Measurements from ENCODE around the gene GNB1L. TPM values are rescaled to one million over a fixed set of nuclear protein-coding genes. Genes with fewer than 3 reads are reported as not detected.
"Not testable (repeated sequence)": the region's sequence is repeated elsewhere in the genome, so short reads cannot be mapped to it uniquely, and the experiment has no call there.

GNB1L gene
- total and polyA plus RNA-seq, 5 donors = 2.1 to 4.9 (median 3.9) TPM

DNA sequence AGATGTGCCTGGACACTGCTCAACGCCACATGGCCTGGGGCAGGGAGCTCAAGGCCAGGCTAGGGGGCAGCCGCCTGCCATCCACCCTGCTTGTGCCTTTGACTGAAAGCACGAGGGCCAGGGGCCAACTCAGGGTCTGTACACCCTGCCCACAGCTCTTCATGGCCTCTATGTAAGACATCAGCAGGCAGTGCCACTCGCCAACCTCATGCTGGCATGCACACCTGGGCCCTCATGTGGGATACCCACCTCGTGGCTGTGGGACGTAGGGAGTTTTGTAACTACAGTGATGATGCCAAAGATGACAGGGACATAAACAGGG, 68.4 kb downstream of the GNB1L start:
- 87% methylated on average over 6 of the region's 6 CpGs for WGBS
- Histone ChIP-seq H3K4me1 (ENCODE audit: control insufficient read depth, insufficient read depth, low read length) (no peaks in the 10 kb centered on the region), H3K27me3 (ENCODE audit: control insufficient read depth, insufficient read depth) (no peaks in the 10 kb centered on the region), H3K4me3 (ENCODE audit: low read length) (no peak overlapping the region), H3K9me3 (ENCODE audit: control insufficient read depth, low read length) (no peaks in the 10 kb centered on the region), H3K27ac (ENCODE audit: low read length) (no peak overlapping the region)
- DNase-seq (peak in 1 of 3 donors; percentile 42), ATAC-seq (no peak)
- intact Hi-C loops (cut with DNase I) = no loop called here

DNA sequence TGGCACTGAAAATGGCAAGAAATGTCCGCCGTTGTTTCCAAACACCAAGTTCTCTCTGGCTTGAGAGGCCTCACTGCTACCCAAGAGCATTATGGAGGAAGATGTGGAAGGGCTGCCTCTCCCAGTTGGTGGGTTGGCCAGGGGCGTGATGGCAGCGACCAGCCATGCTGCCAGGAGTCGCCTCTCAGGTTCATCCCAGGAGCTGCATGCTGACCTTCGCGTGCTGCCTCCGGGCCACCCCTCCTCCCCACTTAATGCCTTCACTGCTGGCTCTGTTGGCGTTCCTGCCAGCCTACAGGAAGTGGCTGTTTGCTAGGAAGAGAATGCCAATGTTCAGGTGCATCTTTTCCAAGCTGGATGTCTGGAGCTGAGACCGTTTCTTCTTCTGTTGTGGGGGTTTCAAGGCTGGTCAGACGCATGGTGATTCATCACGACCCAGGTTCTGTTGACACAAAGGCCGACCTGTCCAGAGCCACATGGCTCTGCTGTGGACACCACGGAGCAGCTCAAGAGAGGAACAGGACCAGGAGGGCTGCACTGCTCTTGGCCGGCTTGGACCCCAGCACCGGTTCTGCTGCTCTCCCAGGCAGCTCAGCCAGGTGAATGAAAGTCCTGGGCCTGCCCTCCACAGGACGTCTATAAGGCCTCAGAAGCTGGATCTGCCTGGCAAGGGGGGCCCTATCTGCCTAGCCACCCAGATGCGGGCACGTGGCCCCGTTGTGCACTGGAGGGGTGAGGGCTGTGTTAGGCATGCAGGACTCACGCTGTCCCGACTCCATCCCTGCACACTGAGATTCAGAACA, 69.0 kb downstream of the GNB1L start:
- WGBS = 87% methylated on average over 22 of the region's 22 CpGs
- intact Hi-C loops (cut with DNase I) = no loop called here
- no peaks in the 10 kb centered on the region for H3K4me1 ChIP-seq (ENCODE audit: control insufficient read depth, insufficient read depth, low read length)

DNA sequence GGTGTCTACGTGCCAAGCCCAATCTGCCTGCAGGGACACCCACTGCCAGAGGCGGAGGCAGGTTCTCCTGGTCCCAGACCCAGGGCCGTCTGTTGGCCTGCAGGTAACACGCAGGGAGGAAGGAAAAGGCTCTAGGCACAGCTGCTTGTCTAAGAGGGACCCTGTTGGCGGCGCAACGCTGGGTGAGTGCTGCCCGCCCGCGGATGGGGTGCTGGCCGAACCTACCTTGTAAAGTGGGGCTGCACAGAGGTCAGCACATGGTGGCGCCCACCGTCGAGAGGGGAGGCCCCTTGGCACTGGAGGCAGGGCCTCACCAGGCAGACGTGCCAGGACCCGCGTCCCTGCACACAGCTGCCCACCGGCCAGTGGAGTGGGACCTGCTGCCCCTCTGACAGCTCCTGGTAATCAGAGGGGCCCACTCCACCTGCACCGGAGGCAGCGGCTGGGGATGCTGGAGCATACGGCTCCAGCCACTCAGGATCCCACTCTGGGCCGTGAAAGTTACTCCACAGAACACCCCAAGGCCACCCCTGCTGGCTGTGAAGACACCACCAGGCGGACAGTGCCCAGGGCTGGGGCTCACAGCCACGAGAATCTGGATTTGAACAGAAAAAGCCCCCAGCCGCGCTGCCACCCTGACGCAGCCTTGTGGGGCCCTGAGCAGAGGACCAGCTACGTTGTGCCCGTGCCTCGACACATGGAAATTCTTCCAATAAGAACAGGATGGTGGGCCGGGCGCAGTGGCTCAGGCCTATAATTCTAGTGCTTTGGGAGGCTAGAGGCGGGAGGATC, 70.1 kb downstream of the GNB1L start:
- ATAC-seq (no peak), DNase-seq (peak in 2 of 3 donors; percentile 7 to 31)
- H3K9me3 ChIP-seq (ENCODE audit: control insufficient read depth, low read length) = no peaks in the 10 kb centered on the region
- 92% methylated on average over 33 of the region's 33 CpGs for WGBS
- no peaks in the 10 kb centered on the region for H3K27me3 ChIP-seq (ENCODE audit: control insufficient read depth, insufficient read depth)
- H3K27ac ChIP-seq (ENCODE audit: low read length) = no peak overlapping the region
- H3K4me1 ChIP-seq (ENCODE audit: control insufficient read depth, insufficient read depth, low read length) = no peaks in the 10 kb centered on the region
- intact Hi-C loops (cut with DNase I) = no loop called here
- no peak overlapping the region for H3K4me3 ChIP-seq (ENCODE audit: low read length)

More for the DNA sequence above, 69.0 kb downstream of the GNB1L start:
- H3K27ac ChIP-seq (ENCODE audit: low read length) = no peak overlapping the region
- ATAC-seq (peak in 1 of 2 donors; percentile 22), DNase-seq (peak in 1 of 3 donors; percentile 10)
- H3K27me3 ChIP-seq (ENCODE audit: control insufficient read depth, insufficient read depth) = no peaks in the 10 kb centered on the region
- no peaks in the 10 kb centered on the region for H3K9me3 ChIP-seq (ENCODE audit: control insufficient read depth, low read length)
- H3K4me3 ChIP-seq (ENCODE audit: low read length) = no peak overlapping the region

DNA sequence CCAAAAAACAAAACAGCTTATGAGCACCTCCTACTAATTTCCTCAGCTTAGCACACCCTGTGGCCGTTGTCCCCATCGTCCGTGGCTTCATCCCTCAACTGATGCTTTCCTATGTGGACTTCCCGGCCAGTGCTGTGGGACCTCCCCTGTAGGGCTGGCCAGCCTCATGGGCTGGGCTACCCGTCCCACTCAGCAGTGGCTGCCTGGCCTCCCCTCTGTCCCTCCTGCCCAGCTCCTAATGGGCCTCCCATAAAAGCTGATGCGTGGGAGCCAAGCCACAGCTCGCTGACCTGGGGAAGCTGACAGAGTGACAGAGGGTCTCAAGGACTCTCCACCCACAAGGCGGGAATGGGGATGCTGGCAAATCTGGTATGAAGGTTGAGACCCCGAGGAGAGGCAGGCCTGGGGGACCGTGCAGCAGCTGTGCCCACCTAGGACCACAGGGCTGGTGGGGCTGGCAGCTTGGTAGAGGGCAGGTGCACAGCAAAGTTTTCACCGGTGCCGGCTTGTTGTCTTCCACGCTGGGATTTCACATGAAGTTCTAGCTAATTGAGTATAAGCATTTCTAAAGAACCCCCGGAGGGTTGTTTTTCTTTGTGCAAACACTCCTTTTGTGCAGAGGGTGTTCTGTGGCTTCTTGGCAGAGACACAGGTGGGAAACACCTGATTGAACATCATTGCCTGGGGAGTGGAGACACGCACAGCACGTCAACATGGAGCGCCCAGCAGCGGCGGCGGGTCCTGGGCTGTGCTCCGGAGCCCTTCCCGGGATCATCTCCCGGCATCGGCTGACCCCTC, 70.9 kb downstream of the GNB1L start:
- no peak for ATAC-seq
- no peak overlapping the region for H3K27ac ChIP-seq (ENCODE audit: low read length)
- no peak overlapping the region for H3K4me3 ChIP-seq (ENCODE audit: low read length)
- peak in 2 of 3 donors; percentile 2 to 22 for DNase-seq
- H3K4me1 ChIP-seq (ENCODE audit: control insufficient read depth, insufficient read depth, low read length) = no peaks in the 10 kb centered on the region
- intact Hi-C loops (cut with DNase I) = no loop called here
- H3K27me3 ChIP-seq (ENCODE audit: control insufficient read depth, insufficient read depth) = no peaks in the 10 kb centered on the region
- no peaks in the 10 kb centered on the region for H3K9me3 ChIP-seq (ENCODE audit: control insufficient read depth, low read length)
- WGBS = 81% methylated on average over 24 of the region's 24 CpGs

DNA sequence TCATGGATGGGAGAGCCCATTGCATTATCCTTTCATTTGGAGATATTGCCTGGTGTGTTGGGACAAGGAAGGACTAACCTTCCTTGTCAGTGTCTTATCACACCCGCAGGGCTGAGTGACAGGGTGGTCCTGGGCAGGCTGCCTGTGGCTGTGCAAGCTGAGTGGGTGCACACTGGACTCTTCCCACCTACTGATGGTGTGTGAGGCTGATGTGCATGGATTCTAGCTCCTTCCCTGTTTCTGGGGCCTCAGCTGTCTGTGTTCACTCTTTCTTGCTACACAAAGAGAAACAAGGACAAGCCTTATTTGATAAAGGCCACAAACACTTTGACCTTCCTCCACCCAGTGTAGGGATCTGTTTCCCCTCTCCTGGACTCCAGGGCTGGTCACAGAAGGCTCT, 72.1 kb downstream of the GNB1L start:
- Histone ChIP-seq H3K27me3 (ENCODE audit: control insufficient read depth, insufficient read depth) (no peaks in the 10 kb centered on the region), H3K4me1 (ENCODE audit: control insufficient read depth, insufficient read depth, low read length) (no peaks in the 10 kb centered on the region), H3K9me3 (ENCODE audit: control insufficient read depth, low read length) (no peaks in the 10 kb centered on the region), H3K27ac (ENCODE audit: low read length) (no peak overlapping the region), H3K4me3 (ENCODE audit: low read length) (no peak overlapping the region)
- intact Hi-C loops (cut with DNase I) = no loop called here
- WGBS = 69% methylated on average over 1 of the region's 1 CpG
- no peak for ATAC-seq
- DNase-seq = peak in 2 of 3 donors; percentile 5 to 31

DNA sequence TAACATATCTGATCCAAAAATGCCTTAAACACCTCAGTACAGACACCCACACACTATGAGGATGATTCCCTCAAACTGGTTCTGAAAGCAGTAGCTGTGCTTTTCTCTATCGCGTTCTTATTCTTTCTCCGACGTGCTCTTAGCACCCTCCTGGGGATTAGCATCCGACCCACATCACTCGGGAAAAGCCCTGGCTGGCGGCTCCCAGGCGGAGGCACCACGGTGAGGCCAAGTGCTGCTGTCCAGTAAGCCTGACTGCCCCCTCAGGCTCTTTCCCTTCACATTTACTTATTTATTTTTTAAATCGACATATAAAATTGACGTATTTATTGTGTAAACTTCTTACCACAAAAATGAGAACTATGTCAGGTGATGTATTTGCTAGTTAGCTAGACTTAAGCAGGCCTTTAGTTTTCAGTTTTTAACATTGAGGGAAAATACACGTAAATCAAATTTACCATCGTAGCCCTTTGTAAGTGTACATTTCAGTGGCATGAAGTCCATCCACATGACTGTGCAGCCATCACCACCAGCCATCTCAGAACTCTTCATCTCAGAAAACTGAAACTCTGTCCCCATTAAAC, 74.9 kb downstream of the GNB1L start:
- Histone ChIP-seq H3K27me3 (ENCODE audit: control insufficient read depth, insufficient read depth) (no peaks in the 10 kb centered on the region), H3K4me1 (ENCODE audit: control insufficient read depth, insufficient read depth, low read length) (no peaks in the 10 kb centered on the region), H3K4me3 (ENCODE audit: low read length) (no peak overlapping the region), H3K9me3 (ENCODE audit: control insufficient read depth, low read length) (no peaks in the 10 kb centered on the region), H3K27ac (ENCODE audit: low read length) (no peak overlapping the region)
- intact Hi-C loops (cut with DNase I) = no loop called here
- WGBS = 57% methylated on average over 13 of the region's 13 CpGs
- no peak for ATAC-seq
- peak in 2 of 3 donors; percentile 5 to 16 for DNase-seq

DNA sequence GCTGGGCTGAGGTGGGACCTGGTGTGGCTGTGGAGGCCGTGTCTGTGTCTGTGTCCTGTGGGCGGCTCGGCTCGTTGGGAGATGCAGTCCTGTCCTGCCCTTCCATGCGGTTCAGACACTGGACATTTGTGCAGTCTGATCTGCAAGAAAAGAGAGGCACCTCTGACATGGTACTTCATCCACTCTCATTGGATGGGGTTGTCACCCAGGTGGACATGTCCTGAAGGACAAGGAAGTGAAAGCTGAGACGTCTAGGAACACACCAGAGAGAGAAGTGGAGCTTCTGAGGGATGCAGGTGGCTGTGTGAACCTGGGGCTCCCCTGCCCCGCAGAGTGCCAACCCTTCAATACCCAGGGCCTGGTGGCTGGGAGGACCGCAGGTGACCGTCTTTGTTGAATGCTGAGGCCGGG, 75.7 kb downstream of the GNB1L start:
- Histone ChIP-seq H3K4me3 (ENCODE audit: low read length) (no peak overlapping the region), H3K27ac (ENCODE audit: low read length) (no peak overlapping the region), H3K9me3 (ENCODE audit: control insufficient read depth, low read length) (no peaks in the 10 kb centered on the region), H3K4me1 (ENCODE audit: control insufficient read depth, insufficient read depth, low read length) (no peaks in the 10 kb centered on the region), H3K27me3 (ENCODE audit: control insufficient read depth, insufficient read depth) (no peaks in the 10 kb centered on the region)
- no peak for ATAC-seq
- WGBS = 89% methylated on average over 10 of the region's 10 CpGs
- intact Hi-C loops (cut with DNase I) = no loop called here
- peak in 2 of 3 donors; percentile 2 to 30 for DNase-seq

DNA sequence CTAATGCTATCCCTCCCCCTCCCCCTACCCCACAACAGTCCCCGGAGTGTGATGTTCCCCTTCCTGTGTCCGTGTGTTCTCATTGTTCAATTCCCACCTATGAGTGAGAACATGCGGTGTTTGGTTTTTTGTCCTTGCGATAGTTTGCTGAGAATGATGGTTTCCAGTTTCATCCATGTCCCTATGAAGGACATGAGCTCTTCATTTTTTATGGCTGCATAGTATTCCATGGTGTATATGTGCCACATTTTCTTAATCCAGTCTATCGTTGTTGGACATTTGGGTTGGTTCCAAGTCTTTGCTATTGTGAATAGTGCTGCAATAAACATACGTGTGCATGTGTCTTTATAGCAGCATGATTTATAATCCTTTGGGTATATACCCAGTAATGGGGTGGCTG, 77.5 kb downstream of the GNB1L start:
- ATAC-seq; H3K27me3 ChIP-seq (ENCODE audit: control insufficient read depth, insufficient read depth); intact Hi-C loops (cut with DNase I); H3K4me1 ChIP-seq (ENCODE audit: control insufficient read depth, insufficient read depth, low read length); DNase-seq; H3K9me3 ChIP-seq (ENCODE audit: control insufficient read depth, low read length); H3K4me3 ChIP-seq (ENCODE audit: low read length); H3K27ac ChIP-seq (ENCODE audit: low read length): not testable (repeated sequence)
- 80% methylated on average over 6 of the region's 6 CpGs for WGBS

DNA sequence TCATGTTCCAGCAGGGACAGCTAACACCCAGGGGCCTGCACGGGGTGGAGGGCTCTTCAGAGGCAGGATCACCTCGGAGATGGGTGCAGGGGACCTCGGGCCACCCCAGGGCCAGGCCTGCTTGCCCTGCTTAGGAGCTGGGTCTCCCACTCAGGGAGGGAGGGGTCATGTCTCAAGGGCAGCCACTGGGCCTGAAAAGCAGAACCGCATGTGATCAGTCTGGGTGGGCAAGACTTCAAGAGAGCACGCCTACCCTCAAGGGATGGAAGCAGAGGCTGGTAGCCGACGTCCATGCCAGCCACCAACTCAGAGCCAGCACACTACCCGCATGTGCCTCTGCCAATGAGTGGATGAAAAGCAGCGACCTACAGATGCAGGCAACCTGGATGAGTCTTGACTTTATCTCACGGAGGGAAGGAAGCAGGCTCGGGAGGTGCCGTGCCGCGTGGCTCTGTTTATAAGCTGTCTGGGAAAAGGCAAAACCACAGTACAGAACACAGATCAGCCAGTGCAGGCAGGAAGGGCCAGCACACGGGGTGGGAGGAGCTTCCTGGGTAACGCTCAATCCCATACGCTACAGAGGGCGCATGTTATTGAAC, 78.1 kb downstream of the GNB1L start:
- peak in 2 of 3 donors; percentile 9 to 48 for DNase-seq
- 48% methylated on average over 18 of the region's 18 CpGs for WGBS
- H3K4me1 ChIP-seq (ENCODE audit: control insufficient read depth, insufficient read depth, low read length) = no peaks in the 10 kb centered on the region
- no peaks in the 10 kb centered on the region for H3K9me3 ChIP-seq (ENCODE audit: control insufficient read depth, low read length)
- peak in 1 of 2 donors; percentile 14 for ATAC-seq
- H3K27ac ChIP-seq (ENCODE audit: low read length) = no peak overlapping the region
- H3K27me3 ChIP-seq (ENCODE audit: control insufficient read depth, insufficient read depth) = no peaks in the 10 kb centered on the region
- no peak overlapping the region for H3K4me3 ChIP-seq (ENCODE audit: low read length)
- intact Hi-C loops (cut with DNase I) = no loop called here

DNA sequence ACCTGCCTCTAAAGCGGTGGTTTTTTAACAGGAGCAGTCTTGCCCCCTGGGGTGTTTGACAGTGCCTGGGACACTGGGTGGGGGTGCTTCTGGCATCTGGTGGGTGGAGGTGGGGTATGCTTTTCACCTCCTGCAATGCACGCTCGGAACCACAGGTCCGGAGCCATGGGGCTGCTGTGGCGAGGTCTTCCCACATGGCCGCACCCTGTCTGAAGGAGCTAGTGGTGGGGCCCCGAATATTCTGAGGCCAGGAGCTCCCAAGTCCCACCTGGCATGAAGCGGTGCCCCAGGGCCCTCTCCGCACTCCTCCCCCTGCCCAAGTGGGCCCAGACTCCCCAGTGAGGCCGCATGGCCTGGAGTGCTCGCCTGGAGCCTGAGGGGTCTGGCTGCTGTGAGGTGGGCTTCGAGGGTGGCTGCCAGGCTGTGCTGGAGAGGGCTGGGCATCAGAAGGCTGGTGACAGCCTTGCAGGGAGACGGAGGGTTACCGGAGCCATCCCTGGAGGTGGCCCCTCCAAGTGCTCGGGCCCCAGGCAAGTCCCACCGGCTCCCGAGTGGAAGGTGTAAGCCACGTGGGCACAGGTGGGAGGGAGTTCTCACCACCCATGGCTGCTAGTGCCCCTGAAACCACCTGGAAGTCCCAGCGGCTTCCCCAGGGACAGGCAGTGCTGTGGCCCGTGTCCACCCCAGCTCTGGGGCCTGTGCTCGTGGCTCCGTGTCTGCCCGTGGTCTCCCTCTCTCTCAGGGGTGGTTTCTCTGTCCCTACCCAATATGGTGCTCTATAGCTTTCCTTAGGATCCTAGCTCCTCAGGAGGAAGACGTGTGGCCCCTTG, 79.0 kb downstream of the GNB1L start:
- H3K9me3 ChIP-seq (ENCODE audit: control insufficient read depth, low read length) = no peaks in the 10 kb centered on the region
- 89% methylated on average over 24 of the region's 24 CpGs for WGBS
- DNase-seq = peak in 2 of 3 donors; percentile 12 to 38
- no peaks in the 10 kb centered on the region for H3K27me3 ChIP-seq (ENCODE audit: control insufficient read depth, insufficient read depth)
- no peak for ATAC-seq
- H3K27ac ChIP-seq (ENCODE audit: low read length) = no peak overlapping the region
- intact Hi-C loops (cut with DNase I) = no loop called here
- H3K4me1 ChIP-seq (ENCODE audit: control insufficient read depth, insufficient read depth, low read length) = no peaks in the 10 kb centered on the region
- H3K4me3 ChIP-seq (ENCODE audit: low read length) = no peak overlapping the region

All from right cardiac atrium (tissue), 5 donors.